Stimulated activated CD4-positive, alpha-beta T cell treated with anti-CD3 and anti-CD28 coated beads, Interleukin-15, amount 100 ng/mL, for 48 hours (primary cell): ENCODE measurements around the gene HTR4.
"Not testable (repeated sequence)": the region's sequence is repeated elsewhere in the genome, so short reads cannot be mapped to it uniquely, and the experiment has no call there.

Source experiments
- DNase-seq, 2 donors: peaks; one replicate each; pipeline ENCODE4 v3.0.0-alpha.2; 2020; ENCODE audit warnings: low read depth in 2 of 2

The HTR4 gene, protein sequence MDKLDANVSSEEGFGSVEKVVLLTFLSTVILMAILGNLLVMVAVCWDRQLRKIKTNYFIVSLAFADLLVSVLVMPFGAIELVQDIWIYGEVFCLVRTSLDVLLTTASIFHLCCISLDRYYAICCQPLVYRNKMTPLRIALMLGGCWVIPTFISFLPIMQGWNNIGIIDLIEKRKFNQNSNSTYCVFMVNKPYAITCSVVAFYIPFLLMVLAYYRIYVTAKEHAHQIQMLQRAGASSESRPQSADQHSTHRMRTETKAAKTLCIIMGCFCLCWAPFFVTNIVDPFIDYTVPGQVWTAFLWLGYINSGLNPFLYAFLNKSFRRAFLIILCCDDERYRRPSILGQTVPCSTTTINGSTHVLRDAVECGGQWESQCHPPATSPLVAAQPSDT

DNA sequence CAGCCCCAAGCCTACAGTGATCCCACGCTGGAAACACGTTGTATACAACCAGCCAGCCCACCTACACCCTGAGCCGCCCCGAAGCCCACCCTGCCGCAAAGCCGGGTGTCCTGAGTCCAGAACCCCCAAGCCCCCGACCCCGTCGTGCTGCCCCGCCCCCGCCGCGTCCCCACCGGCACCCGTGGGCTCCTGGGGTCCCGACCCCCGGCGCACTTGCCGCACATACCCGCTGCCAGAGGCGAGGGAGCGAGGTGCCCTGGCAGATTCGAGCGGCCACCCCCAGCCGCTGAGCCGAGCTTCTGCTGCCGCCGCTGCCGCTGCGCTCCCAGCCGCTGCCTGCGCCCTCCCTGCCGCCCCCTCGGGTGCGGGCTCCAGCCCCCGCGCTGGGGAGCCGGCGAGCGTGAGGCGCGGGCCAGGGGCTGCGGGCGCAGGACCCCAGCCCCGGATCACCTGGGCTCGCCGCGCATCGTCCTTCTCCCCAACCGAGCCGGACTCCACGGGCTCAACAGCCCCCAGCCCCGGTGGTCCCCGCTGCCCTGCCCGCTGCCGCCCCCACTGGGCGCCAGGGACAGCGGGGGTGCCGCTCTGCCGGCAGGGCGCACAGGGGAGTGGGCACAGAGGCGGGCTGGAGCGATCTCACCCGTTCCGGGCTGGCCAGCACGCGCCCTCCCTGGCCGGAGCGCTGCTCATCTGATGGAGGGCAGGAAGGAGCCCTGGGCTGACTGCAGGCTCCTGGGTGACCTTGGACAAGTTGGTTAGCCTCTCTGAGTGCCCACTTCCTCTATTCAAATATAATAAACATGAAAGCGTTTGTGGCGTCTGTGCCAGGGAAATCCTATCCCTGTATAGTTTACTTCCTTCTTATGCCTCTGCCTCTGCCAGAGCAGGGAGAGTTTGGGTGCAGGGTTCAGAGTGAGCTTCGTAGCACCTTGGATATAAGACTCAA lies at the start of gene HTR4:
TSS of gene HTR4 (minus strand) at position 692 of the 946 bp plus-strand sequence. CDS start 17,513 bp downstream, outside the sequence.
- DNase-seq, result no peak

- DNase-seq, result no peak
Observed at GRCh38 chr5:148702019-148702596, 47.8 kb upstream of the HTR4 start.

GRCh38 chr5:148699028-148699427 lies 44.7 kb upstream of the HTR4 start:
- DNase-seq, result no peak

DNA sequence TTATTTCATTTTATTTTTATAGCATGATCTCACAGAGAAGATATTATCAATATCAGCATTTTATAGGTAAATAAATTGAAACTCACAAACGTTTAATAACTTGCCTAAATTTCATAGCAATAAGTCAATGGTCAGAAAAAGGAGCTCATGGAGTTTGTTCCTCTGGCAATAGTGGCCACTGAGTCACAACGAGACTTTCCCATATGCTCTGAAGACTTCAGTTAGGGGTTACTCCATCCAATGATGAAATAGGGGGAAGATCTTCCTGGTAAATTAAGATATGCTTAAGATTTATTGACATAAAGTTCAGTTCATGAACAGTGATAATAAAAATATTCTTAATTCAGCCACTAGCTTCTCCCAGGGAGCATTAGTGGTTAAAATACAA lies 43.5 kb upstream of the HTR4 start:
- DNase-seq, result no peak

GRCh38 chr5:148697180-148697808 lies 43.0 kb upstream of the HTR4 start:
- no peak for DNase-seq

DNA sequence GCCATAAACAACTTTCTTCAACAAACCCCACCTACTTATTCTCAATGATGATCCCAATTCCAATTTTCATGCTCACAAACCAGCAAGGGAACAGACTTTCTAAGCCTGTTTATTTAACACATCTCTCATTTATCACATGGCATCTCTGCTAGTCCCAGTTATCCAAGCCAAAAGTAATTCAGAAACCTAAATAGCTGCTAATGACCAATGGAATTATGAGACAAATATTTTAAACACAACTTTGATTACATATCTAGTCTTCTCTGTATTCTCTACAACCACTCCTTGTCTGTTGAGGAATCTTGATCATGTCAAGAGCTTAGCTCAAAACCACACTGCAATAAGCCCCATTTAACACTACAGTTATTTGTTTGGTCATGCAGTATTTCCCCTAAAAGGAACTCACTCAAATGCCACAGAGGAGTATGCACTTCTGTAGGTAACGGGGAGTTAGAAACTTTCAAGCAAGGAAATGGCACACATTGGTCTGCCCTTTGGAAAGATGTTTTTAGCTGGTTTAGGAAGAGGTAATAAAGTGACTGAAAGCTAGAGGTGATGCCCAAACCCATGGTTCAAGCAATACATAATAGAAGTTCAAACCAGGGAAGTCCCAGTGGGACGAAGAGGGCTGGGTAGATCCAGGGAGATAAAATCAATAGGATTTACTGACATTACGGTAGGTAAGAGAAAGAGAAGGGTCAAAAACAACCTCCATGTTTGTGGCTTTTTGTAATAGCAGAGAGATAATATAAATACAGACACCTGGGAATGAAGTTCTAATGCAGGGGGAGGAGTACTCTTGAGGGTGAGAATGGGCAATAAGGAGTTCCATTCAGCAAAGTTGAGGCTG lies 42.1 kb upstream of the HTR4 start:
- no peak for DNase-seq

DNA sequence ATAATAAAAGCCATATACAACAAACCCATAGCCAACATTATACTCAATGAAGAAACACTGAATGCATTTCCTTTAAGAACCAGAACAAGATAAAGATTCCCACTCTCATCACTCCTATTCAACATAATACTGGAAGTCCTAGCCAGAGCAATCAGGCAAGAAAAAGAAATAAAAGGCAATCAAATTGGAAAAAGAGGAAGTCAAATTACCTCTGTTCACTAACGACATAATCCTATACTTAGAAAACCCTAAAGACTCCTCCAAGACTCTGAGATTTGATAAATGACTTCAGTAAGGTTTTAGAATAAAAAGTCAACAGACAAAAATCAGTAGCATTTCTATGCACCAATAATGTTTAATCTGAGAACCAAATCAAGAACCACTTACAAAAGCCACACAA lies 36.6 kb upstream of the HTR4 start:
- no peak for DNase-seq

DNA sequence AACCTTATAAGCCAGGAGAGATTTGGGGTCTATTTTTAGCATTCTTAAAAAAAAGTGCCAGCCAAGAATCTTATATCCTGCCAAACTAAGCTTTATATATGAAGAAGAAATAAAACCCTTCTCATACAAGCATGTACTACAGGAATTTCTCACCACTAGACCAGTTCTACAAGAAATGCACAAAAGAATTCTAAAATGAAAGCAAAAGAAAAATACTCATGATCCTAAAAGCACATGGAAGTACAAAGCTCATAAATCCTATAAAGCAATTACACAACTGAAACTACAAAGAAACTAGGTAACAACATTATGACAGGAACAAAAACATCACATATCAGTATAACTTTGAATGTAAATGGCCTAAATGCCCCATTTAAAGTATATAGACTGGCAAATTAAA lies 34.5 kb upstream of the HTR4 start:
- no peak for DNase-seq

DNA sequence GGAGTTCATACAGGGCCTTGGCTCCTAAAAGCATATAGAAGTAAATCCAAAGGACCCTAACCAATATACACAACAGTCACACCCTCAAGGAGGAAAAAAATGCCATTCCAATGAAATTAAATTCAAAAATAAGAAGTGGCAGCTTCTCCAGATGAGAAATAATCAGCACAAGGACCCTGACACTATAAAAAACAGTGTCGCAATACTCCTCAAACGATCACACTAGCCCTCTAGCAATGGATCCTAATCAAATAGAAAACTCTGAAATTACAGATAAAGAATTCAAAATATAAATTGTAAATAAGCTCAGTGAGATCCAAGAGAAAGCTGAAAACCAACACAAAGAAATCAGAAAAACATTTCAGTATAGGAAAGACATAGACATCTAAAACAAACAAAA lies 33.5 kb upstream of the HTR4 start:
- DNase-seq, result no peak

DNA sequence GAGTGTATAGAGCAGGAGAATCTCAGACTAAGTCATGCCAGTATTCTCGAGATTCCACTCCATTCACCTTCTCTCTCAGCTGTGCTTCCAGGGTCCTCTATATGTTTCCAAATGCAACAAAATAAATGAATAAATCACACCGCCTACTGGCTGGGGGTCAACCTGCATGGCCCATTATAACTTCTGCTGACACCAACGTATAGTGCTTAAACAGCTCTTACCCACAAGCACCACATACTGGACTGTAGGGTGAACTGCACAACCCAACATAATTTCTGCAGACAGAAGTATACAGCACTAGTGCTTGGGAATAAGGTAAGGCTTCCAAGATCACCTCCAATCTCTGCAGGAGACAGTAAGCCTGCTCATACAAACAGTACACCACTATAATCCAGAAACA lies 33.1 kb upstream of the HTR4 start:
- DNase-seq, result no peak

DNA sequence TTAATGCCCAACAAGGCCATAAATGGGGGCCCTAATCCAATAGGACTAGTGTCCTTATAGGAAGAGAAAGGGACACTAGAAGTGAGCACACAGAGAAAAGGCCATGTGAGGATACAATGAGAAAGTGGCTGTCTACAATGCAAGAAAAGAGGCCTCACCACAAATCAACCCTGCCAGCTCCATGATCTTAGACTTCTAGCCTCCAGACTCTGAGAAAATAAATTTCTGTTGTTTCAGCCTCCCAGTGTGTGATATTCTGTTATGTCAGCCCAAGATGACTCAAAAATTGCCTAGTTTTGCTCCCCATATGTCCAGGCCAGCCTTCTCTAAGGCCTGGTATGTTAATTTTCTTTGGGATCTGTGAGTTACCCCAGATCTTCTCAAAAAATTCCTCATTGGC lies 32.3 kb upstream of the HTR4 start:
- DNase-seq, result no peak

DNA sequence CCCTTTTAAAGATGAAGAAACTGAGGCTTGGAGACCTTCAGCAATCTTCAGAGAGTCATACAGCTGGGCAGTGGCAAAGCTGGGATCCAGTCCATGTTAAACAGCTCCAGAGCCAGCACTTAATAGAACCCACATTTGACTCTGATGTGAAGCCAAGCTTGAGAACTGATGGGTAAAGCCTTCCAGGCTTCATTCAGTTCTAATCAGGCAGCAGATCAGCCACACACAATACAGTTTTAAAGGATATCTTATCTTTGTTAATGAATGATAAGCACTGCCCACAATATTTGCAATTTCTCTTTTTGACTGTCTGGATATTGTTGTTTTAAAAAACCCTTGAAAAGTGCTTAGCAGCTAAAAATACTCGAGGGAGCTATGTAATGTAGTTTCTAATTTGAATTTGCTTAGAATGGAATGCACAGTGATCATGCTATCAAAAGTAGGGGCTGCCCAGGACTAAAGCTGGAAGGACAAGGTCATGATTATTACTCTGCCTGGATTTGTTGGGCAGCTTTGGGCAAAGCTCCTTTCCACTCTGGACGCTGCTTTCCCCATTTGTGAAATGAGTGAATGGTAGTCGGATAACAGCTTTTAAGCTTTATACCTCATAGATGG lies 31.3 kb upstream of the HTR4 start:
- DNase-seq, result no peak

DNA sequence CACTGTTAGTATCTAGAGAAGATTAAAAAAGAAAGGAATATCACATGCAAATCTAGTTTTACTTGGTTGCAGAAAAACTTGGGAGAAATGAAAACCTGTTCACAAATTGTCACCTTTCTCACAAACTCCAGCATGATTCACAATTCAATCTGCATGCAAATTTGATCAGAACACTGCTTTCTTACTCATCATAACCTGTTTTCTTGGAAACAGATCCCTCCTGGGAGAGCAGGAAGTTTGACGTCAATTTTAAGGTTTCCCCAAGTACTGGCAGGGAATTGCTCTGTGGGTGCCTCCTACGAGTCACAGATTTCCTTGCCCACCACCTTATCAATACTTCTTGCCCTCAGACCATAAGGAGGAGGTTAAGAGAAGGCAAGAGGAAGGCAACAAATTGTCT lies 30.2 kb upstream of the HTR4 start:
- no peak for DNase-seq

- no peak for DNase-seq
Observed at GRCh38 chr5:148683651-148684050, 29.3 kb upstream of the HTR4 start.

- DNase-seq, result no peak
Observed at GRCh38 chr5:148682058-148683026, 28.0 kb upstream of the HTR4 start.

GRCh38 chr5:148681157-148682057 lies 27.1 kb upstream of the HTR4 start:
- no peak for DNase-seq

GRCh38 chr5:148673704-148674103 lies 19.4 kb upstream of the HTR4 start:
- not testable (repeated sequence) for DNase-seq

- DNase-seq, result no peak
Observed at GRCh38 chr5:148666353-148666752, 12.0 kb upstream of the HTR4 start.
